H1 (cell line): ENCODE results near the gene ADCY1. TPM values are rescaled to one million over a fixed set of nuclear protein-coding genes. Genes with fewer than 3 reads are reported as not detected.

ENCODE experiments used
- CTCF ChIA-PET: fragments of 300-600 bp; sonication (Branson Sonifier 250); formaldehyde crosslinking; loops from one replicate; lab custom pipeline; 2021; ENCODE audit not compliant: partially characterized antibody; lab: Charles Lee
- POLR2A ChIA-PET: fragments of 300-600 bp; sonication (Branson Sonifier 250); formaldehyde crosslinking; loops from one replicate; lab custom pipeline; 2021; ENCODE audit warnings: inconsistent platforms; ENCODE audit not compliant: partially characterized antibody; lab: Charles Lee
- DNase-seq, 2 experiments: peaks; one replicate each; pipeline versions ENCODE4 v3.0.0 to v3.0.0-alpha.2; 2010 to 2022; ENCODE audit warnings: low spot score in 2 of 2, low read depth in 1 of 2, mixed read lengths in 1 of 2
- FAIRE-seq: peaks from 2 replicates; lab custom pipeline; 2011; peaks lifted over from hg19 to GRCh38; lab: Jason Lieb, UNC
- H2AFZ ChIP-seq: 2 replicates; pipeline ENCODE4 v1.8.1; 2012; ENCODE audit warnings: low read length, inconsistent platforms
- H2AK5ac ChIP-seq: 2 replicates; pipeline ENCODE4 v1.6.1; 2013; ENCODE audit warnings: low read depth, low read length
- H2BK120ac ChIP-seq: replicated peaks from 2 replicates; pipeline ENCODE3; 2013; ENCODE audit warnings: low read depth, low read length, inconsistent platforms
- H2BK12ac ChIP-seq: 2 replicates; pipeline ENCODE4 v1.6.1; 2013; ENCODE audit warnings: low read depth, low read length
- H2BK15ac ChIP-seq: 2 replicates; pipeline ENCODE4 v1.6.1; 2013; ENCODE audit warnings: low read length
- H2BK20ac ChIP-seq: 2 replicates; pipeline ENCODE4 v1.6.1; 2013; ENCODE audit warnings: low read length
- H2BK5ac ChIP-seq: 2 replicates; pipeline ENCODE4 v1.6.1; 2013; ENCODE audit warnings: low read depth, low read length
- H3K14ac ChIP-seq: 2 replicates; pipeline ENCODE4 v1.6.1; 2013; ENCODE audit warnings: inconsistent platforms; ENCODE audit not compliant: insufficient read length
- H3K18ac ChIP-seq: 2 replicates; pipeline ENCODE4 v1.6.1; 2013; ENCODE audit warnings: low read length; ENCODE audit errors: extremely low read depth
- H3K23ac ChIP-seq: 2 replicates; pipeline ENCODE4 v1.6.1; 2013; ENCODE audit warnings: inconsistent platforms; ENCODE audit not compliant: insufficient read length
- H3K23me2 ChIP-seq: 2 replicates; pipeline ENCODE4 v1.6.1; 2013; ENCODE audit warnings: low read depth, low read length
- H3K27ac ChIP-seq: 2 replicates; pipeline ENCODE4 v1.6.1; 2011; ENCODE audit warnings: low read depth, low read length, inconsistent platforms
- H3K27me3 ChIP-seq, 4 experiments: replicated peaks in 1 of 4; 1 replicate in 1 of 4; 2 replicates in 3 of 4; pipeline versions ENCODE4 v1.6.1 to v1.8.1; 2011 to 2013; ENCODE audit warnings: low read length in 3 of 4, mild to moderate bottlenecking in 3 of 4, inconsistent platforms in 2 of 4, mixed read lengths in 2 of 4, moderate library complexity in 1 of 4; ENCODE audit not compliant: control insufficient read depth in 3 of 4, insufficient read depth in 3 of 4; ENCODE audit errors: extremely low read depth in 1 of 4
- H3K36me3 ChIP-seq, 4 experiments: 2 replicates each; pipeline versions ENCODE4 v1.6.1 to v1.8.1; 2011 to 2013; ENCODE audit warnings: mild to moderate bottlenecking in 4 of 4, low read length in 3 of 4, moderate library complexity in 2 of 4, control low read depth in 1 of 4, inconsistent platforms in 1 of 4; ENCODE audit not compliant: insufficient read depth in 4 of 4, control insufficient read depth in 2 of 4
- H3K4ac ChIP-seq: replicated peaks from 2 replicates; pipeline ENCODE3; 2013; ENCODE audit warnings: low read length, low read depth, mixed read lengths, inconsistent platforms; ENCODE audit not compliant: insufficient read length
- H3K4me1 ChIP-seq, 4 experiments: replicated peaks in 1 of 4; 1 replicate in 1 of 4; 2 replicates in 3 of 4; pipeline versions ENCODE4 v1.6.1 to v1.8.1; 2011 to 2013; ENCODE audit warnings: low read length in 3 of 4, inconsistent platforms in 2 of 4, mixed read lengths in 1 of 4; ENCODE audit not compliant: insufficient read depth in 4 of 4, control insufficient read depth in 3 of 4
- H3K4me2 ChIP-seq, 2 experiments: 2 replicates each; pipeline versions ENCODE4 v1.6.1 to v1.8.1; 2011 to 2013; ENCODE audit warnings: low read depth in 2 of 2, low read length in 2 of 2, control low read depth in 1 of 2, inconsistent platforms in 1 of 2, mild to moderate bottlenecking in 1 of 2; ENCODE audit not compliant: insufficient read depth in 1 of 2
- H3K4me3 ChIP-seq, 4 experiments: fragments of 200-600, 300-600 bp in 1 of 4; sonication (generic), shearing (Covaris generic), sonication (Bioruptor Twin) in 1 of 4; 2 replicates each; pipeline versions ENCODE4 v1.5.1 to v1.8.1; 2011 to 2016; ENCODE audit warnings: low read length in 4 of 4, low read depth in 3 of 4, control low read depth in 2 of 4, inconsistent platforms in 2 of 4, mild to moderate bottlenecking in 2 of 4, mixed read lengths in 1 of 4, moderate library complexity in 1 of 4; ENCODE audit not compliant: insufficient read depth in 2 of 4; ENCODE audit errors: extremely low read depth in 1 of 4
- H3K56ac ChIP-seq: replicated peaks from 2 replicates; pipeline ENCODE3; 2013; ENCODE audit warnings: low read depth, mild to moderate bottlenecking, mixed read lengths, low read length, inconsistent platforms; ENCODE audit not compliant: insufficient read length
- H3K79me1 ChIP-seq: 2 replicates; pipeline ENCODE4 v1.6.1; 2013; ENCODE audit warnings: low read depth, low read length, control low read depth
- H3K79me2 ChIP-seq, 2 experiments: 2 replicates each; pipeline versions ENCODE4 v1.6.1 to v1.8.1; 2012 to 2013; ENCODE audit warnings: low read length in 2 of 2, mild to moderate bottlenecking in 2 of 2, inconsistent platforms in 1 of 2; ENCODE audit not compliant: insufficient read depth in 2 of 2, control insufficient read depth in 1 of 2
- H3K9ac ChIP-seq, 4 experiments: replicated peaks in 1 of 4; 1 replicate in 1 of 4; 2 replicates in 3 of 4; pipeline versions ENCODE4 v1.6.1 to v1.8.1; 2011 to 2013; ENCODE audit warnings: low read depth in 3 of 4, low read length in 3 of 4, control low read depth in 2 of 4, mild to moderate bottlenecking in 2 of 4, moderate library complexity in 2 of 4, inconsistent platforms in 1 of 4; ENCODE audit errors: extremely low read depth in 1 of 4
- H3K9me3 ChIP-seq, 2 experiments: 2 replicates each; pipeline versions ENCODE4 v1.6.1 to v1.8.1; 2012 to 2013; ENCODE audit warnings: mild to moderate bottlenecking in 2 of 2, moderate library complexity in 2 of 2, control low read depth in 1 of 2, inconsistent platforms in 1 of 2, low read depth in 1 of 2, low read length in 1 of 2, mixed read lengths in 1 of 2; ENCODE audit not compliant: insufficient read depth in 2 of 2
- H4K20me1 ChIP-seq, 2 experiments: replicated peaks in 1 of 2; 2 replicates each; pipeline versions ENCODE3 to v1.8.1; 2011 to 2013; ENCODE audit warnings: inconsistent platforms in 2 of 2, low read length in 2 of 2, mild to moderate bottlenecking in 1 of 2; ENCODE audit not compliant: insufficient read depth in 2 of 2, control insufficient read depth in 1 of 2
- H4K5ac ChIP-seq: 2 replicates; pipeline ENCODE4 v1.6.1; 2013; ENCODE audit warnings: low read length, low read depth, mixed read lengths, inconsistent platforms; ENCODE audit not compliant: insufficient read length
- H4K8ac ChIP-seq: 2 replicates; pipeline ENCODE4 v1.8.0; 2013; ENCODE audit warnings: mild to moderate bottlenecking, moderate library complexity, low read length, inconsistent platforms; ENCODE audit not compliant: insufficient read depth; ENCODE audit errors: extremely low read depth
- H4K91ac ChIP-seq: replicated peaks from 2 replicates; pipeline ENCODE3; 2013; ENCODE audit warnings: low read length, mixed read lengths, inconsistent platforms; ENCODE audit not compliant: insufficient read length
- ATF3 ChIP-seq: IDR thresholded peaks from 2 replicates; pipeline ENCODE4 v1.6.1; 2011; ENCODE audit warnings: low read depth, mild to moderate bottlenecking, low read length; ENCODE audit not compliant: insufficient read depth
- EGR1 ChIP-seq: IDR thresholded peaks from 2 replicates; pipeline ENCODE4 v1.6.1; 2011; ENCODE audit warnings: low read depth, low read length, borderline replicate concordance
- GTF2F1 ChIP-seq: IDR thresholded peaks from 2 replicates; pipeline ENCODE4 v1.6.1; 2012; ENCODE audit warnings: low read depth, low read length, improper control_type of control experiment, borderline replicate concordance
- KDM5A ChIP-seq: fragments of 200-600 bp; IDR thresholded peaks from 2 replicates; pipeline ENCODE4 v1.7.1; 2012; ENCODE audit warnings: mild to moderate bottlenecking, low read length, inconsistent platforms, mixed read lengths
- POLR2A ChIP-seq, 2 experiments: IDR thresholded peaks; 1 replicate in 1 of 2; 2 replicates in 1 of 2; pipeline ENCODE4 v1.6.1; 2011; ENCODE audit warnings: low read depth in 2 of 2, low read length in 2 of 2, mild to moderate bottlenecking in 2 of 2; ENCODE audit errors: control extremely low read depth in 1 of 2
- POU5F1 ChIP-seq: IDR thresholded peaks from 2 replicates; pipeline ENCODE4 v1.6.1; 2011; ENCODE audit warnings: low read depth, mild to moderate bottlenecking, low read length, moderate library complexity
- RAD21 ChIP-seq, 2 experiments: IDR thresholded peaks in 1 of 2; conservative IDR thresholded peaks in 1 of 2; 2 replicates each; pipeline ENCODE4 v1.6.1; 2011; ENCODE audit warnings: low read depth in 2 of 2, low read length in 2 of 2, improper control_type of control experiment in 1 of 2, inconsistent platforms in 1 of 2, mild to moderate bottlenecking in 1 of 2, moderate library complexity in 1 of 2
- RFX5 ChIP-seq: IDR thresholded peaks from 2 replicates; pipeline ENCODE4 v1.6.1; 2011; ENCODE audit warnings: low read depth, low read length, improper control_type of control experiment, borderline replicate concordance
- RXRA ChIP-seq: IDR thresholded peaks from 2 replicates; pipeline ENCODE4 v1.6.1; 2011; ENCODE audit warnings: low read depth, mild to moderate bottlenecking, low read length, moderate library complexity; ENCODE audit not compliant: insufficient read depth
- TAF7 ChIP-seq: optimal IDR thresholded peaks from 2 replicates; pipeline ENCODE3; 2011; ENCODE audit warnings: low read depth, mild to moderate bottlenecking, inconsistent platforms, low read length, moderate library complexity, borderline replicate concordance
- TCF12 ChIP-seq: IDR thresholded peaks from 2 replicates; pipeline ENCODE4 v1.6.1; 2011; ENCODE audit warnings: low read depth, mild to moderate bottlenecking, low read length
- YY1 ChIP-seq: IDR thresholded peaks from 2 replicates; pipeline ENCODE4 v1.6.1; 2011; ENCODE audit warnings: low read depth, mild to moderate bottlenecking, low read length
- ZNF274 ChIP-seq: IDR thresholded peaks from 2 replicates; pipeline ENCODE4 v1.7.0; 2012; ENCODE audit warnings: low read length, borderline replicate concordance; ENCODE audit errors: extremely low read depth
- WGBS, 2 experiments: shearing (Covaris generic) in 1 of 2; methylation state at CpG; one replicate each; pipeline versions ENCODE4 v1.1.6 to v1.1.7; 2013 to 2015; ENCODE audit warnings: low lambda C conversion rate in 2 of 2, mixed read lengths in 2 of 2, inconsistent platforms in 1 of 2, low coverage in 1 of 2, missing lambda C conversion rate in 1 of 2; ENCODE audit not compliant: insufficient replicate concordance in 2 of 2, insufficient coverage in 1 of 2, insufficient read length in 1 of 2; ENCODE audit errors: extremely low coverage in 1 of 2, missing lambda C conversion rate in 1 of 2; 5-methylcytosine and 5-hydroxymethylcytosine counted together
- polyA plus RNA-seq, 7 experiments: library from polyadenylated mRNA; depleted of rRNA in 3 of 7; stranded (reverse) in 5 of 7; unstranded in 2 of 7; fragments of >200 nt in 5 of 7; fragments of 200-250 nt in 2 of 7; gene quantifications; 1 replicate in 5 of 7; 2 replicates in 1 of 7; 4 replicates in 1 of 7; pipeline versions ENCODE4 v1.2.1 to v1.2.3, GENCODE V29; 2011 to 2013; ENCODE audit warnings: missing spikeins in 2 of 7, mixed read lengths in 2 of 7
- total RNA-seq: library from RNA; stranded (reverse); fragmentation: NEBNext Ultra II Directional; extraction: Animal tissue kit (Norgen Biotek cat#: 25700); gene quantifications from 2 replicates; pipeline ENCODE4 v1.2.1, GENCODE V29; 2021

The ADCY1 gene
- total and polyA plus RNA-seq, 2 of the 8 experiments (the other 6 are each of a cell fraction or from before 2014, with no cell fraction given): 7.9 to 26.9 TPM

- Histone ChIP-seq H3K14ac (no peak overlapping the region), H4K5ac (no peak overlapping the region), H3K4me2 (no peak overlapping the region), H2AK5ac (no peak overlapping the region), H3K4me1 (no peaks in the 10 kb centered on the region), H2BK20ac (no peak overlapping the region), H3K27me3 (no peaks in the 10 kb centered on the region), H4K8ac (no peak overlapping the region), H3K56ac (no peak overlapping the region), H3K23ac (no peak overlapping the region), H2BK5ac (no peak overlapping the region), H3K79me2 (no peaks in the 10 kb centered on the region), H3K79me1 (no peaks in the 10 kb centered on the region), H3K36me3 (peaks cover 0 to 8% (median 3%) of the 10 kb centered on the region in 4 experiments; a peak in 4 of 8 replicates), H2AFZ (no peak overlapping the region), H2BK12ac (no peak overlapping the region), H3K9ac (no peak overlapping the region), H4K20me1 (peaks cover 0 to 2% of the 10 kb centered on the region in 2 experiments), H4K91ac (no peak overlapping the region), H2BK120ac (no peak overlapping the region), H3K4ac (no peak overlapping the region), H3K27ac (no peak overlapping the region), H2BK15ac (no peak overlapping the region), H3K9me3 (no peaks in the 10 kb centered on the region), H3K4me3 (no peak overlapping the region), H3K23me2 (no peaks in the 10 kb centered on the region), H3K18ac (no peak overlapping the region)
- 94% methylated on average over 11 of the region's 11 CpGs; no CpG with 5 or more reads in 1 of the 2 experiments for WGBS, 2 experiments
- POLR2A ChIA-PET: no interaction called here
- peak in 1 of 2 experiments; percentile 33 for DNase-seq
- CTCF ChIA-PET: interaction anchor here (1.4 to 1.6 kb wide), 2 partner anchors 19 to 22 kb away, joined by 3 to 5 read pairs; no protein-coding TSS in a partner anchor
- no peak for FAIRE-seq
- TF ChIP-seq GTF2F1: no peak
- no peak for TF ChIP-seq KDM5A
- TF ChIP-seq RFX5: no peak
- TF ChIP-seq EGR1: no peak
- TF ChIP-seq RXRA: no peak
- no peak for TF ChIP-seq POLR2A (IDR thresholded peaks at IDR 0.05; ENCODE audit: control extremely low read depth in 1 of 2, low read depth in 2 of 2, low read length in 2 of 2)
- TF ChIP-seq ZNF274: no peak
- no peak for TF ChIP-seq TAF7
- TF ChIP-seq POU5F1: no peak
- TF ChIP-seq TCF12: no peak
- TF ChIP-seq YY1: no peak
- no peak for TF ChIP-seq RAD21 (IDR thresholded peaks at IDR 0.05 in 1 of 2, conservative IDR thresholded peaks at IDR 0.05 in 1 of 2; ENCODE audit: low read depth in 2 of 2, low read length in 2 of 2)
- TF ChIP-seq ATF3: no peak
These were observed 111.6 kb downstream of the ADCY1 start for GRCh38 chr7:45685619-45686240.
